ENCODE data around the gene USH1G. TPM values are rescaled to one million over a fixed set of nuclear protein-coding genes. Genes with fewer than 3 reads are reported as not detected.
A peak's percentile ranks its signal among the peaks of the same experiment; 100 is the strongest.

The USH1G gene
- total RNA-seq, 1 donor: not detected

DNA sequence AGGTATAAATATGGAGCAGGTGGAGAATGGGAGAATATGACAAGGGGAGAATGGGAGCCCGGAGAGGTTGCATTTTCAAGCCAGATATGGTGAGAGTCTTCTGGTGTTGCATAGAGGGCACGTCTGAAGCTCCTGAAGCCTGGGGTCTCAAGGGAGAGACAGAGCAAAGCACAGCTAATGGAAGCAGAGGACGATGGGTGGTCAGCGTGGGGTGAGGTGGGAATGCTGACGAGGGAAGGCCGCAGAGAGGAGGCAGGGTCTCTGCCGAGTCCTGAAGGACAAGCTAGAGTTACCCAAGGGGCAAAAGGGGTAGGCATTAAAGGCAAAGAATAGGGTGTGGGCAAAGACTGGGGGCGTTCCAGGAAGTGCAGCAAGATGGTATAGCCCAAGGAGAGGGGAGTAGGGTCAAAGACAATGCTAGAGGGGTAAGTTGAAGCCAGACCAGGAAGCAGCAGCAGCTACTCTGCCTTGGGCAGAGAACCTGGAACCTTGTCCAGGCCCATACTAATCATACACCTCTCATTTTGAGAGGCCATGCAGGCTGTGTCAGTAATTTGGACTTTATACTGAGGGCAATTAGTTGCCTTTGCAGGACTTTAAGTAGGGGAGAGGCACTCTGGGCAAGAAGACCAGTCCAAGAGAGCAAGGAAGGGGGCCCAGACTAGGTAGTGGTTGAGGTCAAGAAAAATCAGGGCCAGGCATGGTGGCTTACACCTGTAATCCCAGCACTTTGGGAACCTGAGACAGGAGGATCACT lies 15.3 kb upstream of the USH1G start:
- no peak overlapping the region for H3K4me2 ChIP-seq (ENCODE audit: insufficient read depth, low read length)
- H2AFZ ChIP-seq (ENCODE audit: low read length): no peak overlapping the region
- H3K27ac ChIP-seq (ENCODE audit: low read depth, low read length): no peak overlapping the region
- H3K36me3 ChIP-seq (ENCODE audit: insufficient read depth, low read length): no peaks in the 10 kb centered on the region
- H3K4me1 ChIP-seq (ENCODE audit: insufficient read depth, low read length): no peaks in the 10 kb centered on the region
- no peaks in the 10 kb centered on the region for H3K9me3 ChIP-seq (ENCODE audit: low read depth, low read length)
- H3K4me3 ChIP-seq (ENCODE audit: insufficient read depth, low read length): no peak overlapping the region
- DNase-seq (ENCODE audit: insufficient read length, low spot score, missing footprints): no peak
- no peaks in the 10 kb centered on the region for H3K79me2 ChIP-seq (ENCODE audit: insufficient read depth, low read length)
- no peak for TF ChIP-seq CTCF (IDR thresholded peaks at IDR 0.05; ENCODE audit: extremely low read depth, low read depth, low read length)
- no peaks in the 10 kb centered on the region for H4K20me1 ChIP-seq (ENCODE audit: insufficient read depth, low read length)
- peaks cover 57% of the 10 kb centered on the region for H3K27me3 ChIP-seq (ENCODE audit: insufficient read depth, low read length)

DNA sequence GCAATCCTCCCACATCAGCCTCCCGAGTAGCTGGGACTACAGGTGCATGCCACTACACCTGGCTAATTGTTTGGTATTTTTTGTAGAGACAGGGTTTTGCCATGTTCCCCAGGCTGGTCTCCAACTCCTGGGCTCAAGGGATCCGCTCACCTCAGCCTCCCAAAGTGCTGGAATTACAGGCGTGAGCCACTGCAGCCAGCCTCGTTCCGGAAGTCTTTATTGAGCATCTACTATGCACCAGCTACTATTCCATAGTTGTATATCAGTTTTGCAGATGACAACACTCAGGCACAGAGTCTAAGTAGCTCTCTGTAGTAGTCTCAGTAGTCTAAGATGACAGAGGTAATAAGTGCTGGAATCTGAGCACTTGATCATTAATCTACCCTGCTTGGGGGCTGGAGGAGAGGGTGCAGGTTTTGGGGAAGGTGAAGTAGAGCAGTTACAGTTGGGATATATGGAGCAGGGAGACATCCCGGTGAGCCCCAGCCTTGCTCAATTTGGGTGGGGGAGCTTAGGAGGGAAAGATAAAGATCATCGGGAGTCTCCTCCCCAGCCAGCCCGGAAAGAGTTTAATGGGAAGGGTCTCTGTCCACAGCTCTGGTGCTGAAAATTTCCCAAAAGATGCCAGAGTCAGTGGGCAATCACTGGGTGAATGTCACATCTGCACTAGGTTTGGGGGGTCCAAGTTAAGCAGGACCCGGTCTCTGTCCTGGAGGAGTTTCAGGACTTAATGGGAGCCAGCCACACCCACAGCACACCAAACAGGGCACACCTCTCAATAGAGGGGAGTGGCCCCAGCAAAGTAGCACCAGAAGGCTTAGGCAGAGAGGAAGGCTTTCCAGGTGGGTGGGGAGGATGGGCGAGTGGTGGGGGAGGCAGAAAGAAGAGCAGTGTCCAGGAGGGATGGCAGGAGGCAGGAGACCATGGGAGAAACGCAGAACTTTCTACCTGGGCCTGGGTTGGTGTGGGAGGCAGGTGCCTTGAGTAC lies 14.3 kb upstream of the USH1G start:
- H2AFZ ChIP-seq (ENCODE audit: low read length): no peak overlapping the region
- H3K27me3 ChIP-seq (ENCODE audit: insufficient read depth, low read length): peaks cover 58% of the 10 kb centered on the region
- no peak overlapping the region for H3K4me3 ChIP-seq (ENCODE audit: insufficient read depth, low read length)
- no peak overlapping the region for H3K4me2 ChIP-seq (ENCODE audit: insufficient read depth, low read length)
- peak; percentile 90 for DNase-seq (ENCODE audit: insufficient read length, low spot score, missing footprints)
- no peaks in the 10 kb centered on the region for H3K79me2 ChIP-seq (ENCODE audit: insufficient read depth, low read length)
- H3K4me1 ChIP-seq (ENCODE audit: insufficient read depth, low read length): no peaks in the 10 kb centered on the region
- no peaks in the 10 kb centered on the region for H4K20me1 ChIP-seq (ENCODE audit: insufficient read depth, low read length)
- H3K27ac ChIP-seq (ENCODE audit: low read depth, low read length): no peak overlapping the region
- no peak for TF ChIP-seq CTCF (IDR thresholded peaks at IDR 0.05; ENCODE audit: extremely low read depth, low read depth, low read length)
- no peaks in the 10 kb centered on the region for H3K9me3 ChIP-seq (ENCODE audit: low read depth, low read length)
- H3K36me3 ChIP-seq (ENCODE audit: insufficient read depth, low read length): no peaks in the 10 kb centered on the region

- Histone ChIP-seq H3K27me3 (ENCODE audit: insufficient read depth, low read length) (peaks cover 58% of the 10 kb centered on the region), H3K9me3 (ENCODE audit: low read depth, low read length) (no peaks in the 10 kb centered on the region), H4K20me1 (ENCODE audit: insufficient read depth, low read length) (no peaks in the 10 kb centered on the region), H3K36me3 (ENCODE audit: insufficient read depth, low read length) (no peaks in the 10 kb centered on the region), H3K4me1 (ENCODE audit: insufficient read depth, low read length) (no peaks in the 10 kb centered on the region), H3K27ac (ENCODE audit: low read depth, low read length) (no peak overlapping the region), H3K4me3 (ENCODE audit: insufficient read depth, low read length) (no peak overlapping the region), H3K79me2 (ENCODE audit: insufficient read depth, low read length) (no peaks in the 10 kb centered on the region), H3K4me2 (ENCODE audit: insufficient read depth, low read length) (no peak overlapping the region), H2AFZ (ENCODE audit: low read length) (no peak overlapping the region)
- DNase-seq (ENCODE audit: insufficient read length, low spot score, missing footprints): no peak
- no peak for TF ChIP-seq CTCF (IDR thresholded peaks at IDR 0.05; ENCODE audit: extremely low read depth, low read depth, low read length)
Measured at GRCh38 chr17:74936470-74936799, 13.4 kb upstream of the USH1G start.
